K562 treated with DMSO at 1 percent for 24 hours (cell line): ENCODE measurements around the gene SORD. TPM values are rescaled to one million over a fixed set of nuclear protein-coding genes. Genes with fewer than 3 reads are reported as not detected.

Experiments
- total RNA-seq: library from RNA; unstranded; fragments of 300-600 nt; gene quantifications from 2 replicates; pipeline ENCODE4 v1.2.3, GENCODE V29; 2022; ENCODE audit warnings: low read depth; ENCODE audit not compliant: insufficient read depth

The SORD gene
- total RNA-seq = 33.1 and 33.2 TPM in 2 replicates

GRCh38 chr15:45022871-45023658, at the start of gene SORD:
Gene SORD (plus strand): TSS chr15:45023195. CDS start chr15:45023284, 89 bp downstream.

GRCh38 chr15:45114076-45114750, 91.2 kb downstream of the SORD start, which contains the start of the genes DUOX2 and DUOXA2:
Gene DUOX2 (minus strand): TSS chr15:45114172. CDS start chr15:45113411, 761 bp downstream.
Gene DUOXA2 (plus strand): TSS chr15:45114326. CDS start chr15:45114606, 280 bp downstream.

Other genes with a start within 250 kb of the SORD start
- gene TERB2, start 66.5 kb upstream of the SORD start, total RNA-seq = not detected in 2 replicates
- gene DUOX2, start 91.0 kb downstream of the SORD start, total RNA-seq = not detected in 2 replicates
- gene DUOXA2, start 91.1 kb downstream of the SORD start, total RNA-seq = not detected in 2 replicates
- not detected in 2 replicates for gene DUOXA1, start 106.7 kb downstream of the SORD start, total RNA-seq
- gene DUOX1, start 106.8 kb downstream of the SORD start, total RNA-seq = 0.23 and 0.70 TPM in 2 replicates
- gene SHF, start 164.8 kb downstream of the SORD start, total RNA-seq = 2.6 and 2.8 TPM in 2 replicates
- not detected in 2 replicates for gene SLC28A2, start 229.0 kb downstream of the SORD start, total RNA-seq